DND-41 (cell line): ENCODE results near the gene SIN3B.

Source experiments
- ATAC-seq: fragments of 200-7000 bp; cut with Tn5 transposase; 3 replicates; pipeline ENCODE4 v1.9.1; 2021; ENCODE audit warnings: low read depth; ENCODE audit not compliant: insufficient read depth
- DNase-seq: peaks from one replicate; pipeline ENCODE4 v3.0.0-alpha.2; 2020
- H2AFZ ChIP-seq: 2 replicates; pipeline ENCODE4 v1.6.0; 2012; ENCODE audit warnings: low read depth, low read length
- H3K27ac ChIP-seq: 2 replicates; pipeline ENCODE4 v1.5.1; 2012; ENCODE audit warnings: low read length, inconsistent platforms
- H3K27me3 ChIP-seq: fragments of 200-600 bp; sonication (generic); 2 replicates; pipeline ENCODE4 v1.6.0; 2012; ENCODE audit warnings: low read length, mild to moderate bottlenecking, inconsistent platforms; ENCODE audit not compliant: insufficient read depth, poor library complexity
- H3K36me3 ChIP-seq: 2 replicates; pipeline ENCODE4 v1.5.1; 2012; ENCODE audit warnings: low read length, inconsistent platforms; ENCODE audit not compliant: insufficient read depth
- H3K4me1 ChIP-seq: 2 replicates; pipeline ENCODE4 v1.5.1; 2012; ENCODE audit warnings: mild to moderate bottlenecking, low read length; ENCODE audit not compliant: insufficient read depth
- H3K4me2 ChIP-seq: 2 replicates; pipeline ENCODE4 v1.6.0; 2012; ENCODE audit warnings: mild to moderate bottlenecking, moderate library complexity, low read length, inconsistent platforms; ENCODE audit not compliant: insufficient read depth
- H3K4me3 ChIP-seq, 2 experiments: fragments of 200-600 bp in 1 of 2; shearing (Covaris generic) in 1 of 2; 2 replicates each; pipeline ENCODE4 v1.5.1; 2012 to 2016; ENCODE audit warnings: inconsistent platforms in 2 of 2, low read length in 2 of 2, mild to moderate bottlenecking in 2 of 2, low read depth in 1 of 2, moderate library complexity in 1 of 2
- H3K79me2 ChIP-seq: 2 replicates; pipeline ENCODE4 v1.6.0; 2012; ENCODE audit warnings: low read length, inconsistent platforms; ENCODE audit not compliant: insufficient read depth
- H3K9ac ChIP-seq: 2 replicates; pipeline ENCODE4 v1.6.0; 2012; ENCODE audit warnings: low read depth, mild to moderate bottlenecking, inconsistent platforms, low read length, moderate library complexity
- H3K9me3 ChIP-seq: 2 replicates; pipeline ENCODE4 v1.5.1; 2012; ENCODE audit warnings: low read length, moderate library complexity, mild to moderate bottlenecking, inconsistent platforms; ENCODE audit not compliant: insufficient read depth, severe bottlenecking
- H4K20me1 ChIP-seq: 2 replicates; pipeline ENCODE4 v1.6.0; 2012; ENCODE audit warnings: low read length; ENCODE audit not compliant: insufficient read depth
- EZH2 ChIP-seq: IDR thresholded peaks from 3 replicates; pipeline ENCODE4 v1.6.1; 2012; ENCODE audit warnings: borderline replicate concordance, low read depth, mild to moderate bottlenecking, moderate library complexity, low read length, inconsistent platforms; ENCODE audit not compliant: severe bottlenecking
- TF ChIP-seq, protein P1 (sequence below): IDR thresholded peaks from 2 replicates; pipeline ENCODE4 v1.5.1; 2012; ENCODE audit warnings: borderline replicate concordance, low read length, moderate library complexity, mild to moderate bottlenecking; ENCODE audit not compliant: poor library complexity, severe bottlenecking; ENCODE audit errors: extremely low read depth

The SIN3B gene

GRCh38 chr19:16837035-16837362, 7.8 kb downstream of the SIN3B start:
- TF ChIP-seq, protein P1, sequence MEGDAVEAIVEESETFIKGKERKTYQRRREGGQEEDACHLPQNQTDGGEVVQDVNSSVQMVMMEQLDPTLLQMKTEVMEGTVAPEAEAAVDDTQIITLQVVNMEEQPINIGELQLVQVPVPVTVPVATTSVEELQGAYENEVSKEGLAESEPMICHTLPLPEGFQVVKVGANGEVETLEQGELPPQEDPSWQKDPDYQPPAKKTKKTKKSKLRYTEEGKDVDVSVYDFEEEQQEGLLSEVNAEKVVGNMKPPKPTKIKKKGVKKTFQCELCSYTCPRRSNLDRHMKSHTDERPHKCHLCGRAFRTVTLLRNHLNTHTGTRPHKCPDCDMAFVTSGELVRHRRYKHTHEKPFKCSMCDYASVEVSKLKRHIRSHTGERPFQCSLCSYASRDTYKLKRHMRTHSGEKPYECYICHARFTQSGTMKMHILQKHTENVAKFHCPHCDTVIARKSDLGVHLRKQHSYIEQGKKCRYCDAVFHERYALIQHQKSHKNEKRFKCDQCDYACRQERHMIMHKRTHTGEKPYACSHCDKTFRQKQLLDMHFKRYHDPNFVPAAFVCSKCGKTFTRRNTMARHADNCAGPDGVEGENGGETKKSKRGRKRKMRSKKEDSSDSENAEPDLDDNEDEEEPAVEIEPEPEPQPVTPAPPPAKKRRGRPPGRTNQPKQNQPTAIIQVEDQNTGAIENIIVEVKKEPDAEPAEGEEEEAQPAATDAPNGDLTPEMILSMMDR: no peak
- no peak for TF ChIP-seq EZH2
- no peak overlapping the region for H3K9ac ChIP-seq
- no peaks in the 10 kb centered on the region for H3K4me1 ChIP-seq
- ATAC-seq: no peak
- H3K27me3 ChIP-seq: no peaks in the 10 kb centered on the region
- peaks cover 20% of the 10 kb centered on the region; the same call in 1 of the 2 replicates for H3K79me2 ChIP-seq
- H3K36me3 ChIP-seq: peaks cover 85% of the 10 kb centered on the region
- H3K9me3 ChIP-seq: no peaks in the 10 kb centered on the region
- no peak for DNase-seq
- no peak overlapping the region for H3K4me3 ChIP-seq
- H3K27ac ChIP-seq: no peak overlapping the region
- H4K20me1 ChIP-seq: peaks cover 22% of the 10 kb centered on the region
- no peak overlapping the region for H3K4me2 ChIP-seq
- H2AFZ ChIP-seq: no peak overlapping the region

GRCh38 chr19:16841391-16841926, 12.3 kb downstream of the SIN3B start:
- peaks cover 15% of the 10 kb centered on the region for H4K20me1 ChIP-seq
- H3K36me3 ChIP-seq: peaks cover 89% of the 10 kb centered on the region
- H3K79me2 ChIP-seq: peaks cover 15% of the 10 kb centered on the region; the same call in 1 of the 2 replicates
- no peaks in the 10 kb centered on the region for H3K27me3 ChIP-seq
- ATAC-seq (no peak), DNase-seq (no peak)
- H3K9ac ChIP-seq: no peak overlapping the region
- no peak overlapping the region for H2AFZ ChIP-seq
- H3K4me2 ChIP-seq: no peak overlapping the region
- H3K4me1 ChIP-seq: no peaks in the 10 kb centered on the region
- H3K27ac ChIP-seq: no peak overlapping the region
- no peak overlapping the region for H3K4me3 ChIP-seq
- TF ChIP-seq EZH2: no peak
- TF ChIP-seq, protein P1: no peak
- H3K9me3 ChIP-seq: no peaks in the 10 kb centered on the region

DNA sequence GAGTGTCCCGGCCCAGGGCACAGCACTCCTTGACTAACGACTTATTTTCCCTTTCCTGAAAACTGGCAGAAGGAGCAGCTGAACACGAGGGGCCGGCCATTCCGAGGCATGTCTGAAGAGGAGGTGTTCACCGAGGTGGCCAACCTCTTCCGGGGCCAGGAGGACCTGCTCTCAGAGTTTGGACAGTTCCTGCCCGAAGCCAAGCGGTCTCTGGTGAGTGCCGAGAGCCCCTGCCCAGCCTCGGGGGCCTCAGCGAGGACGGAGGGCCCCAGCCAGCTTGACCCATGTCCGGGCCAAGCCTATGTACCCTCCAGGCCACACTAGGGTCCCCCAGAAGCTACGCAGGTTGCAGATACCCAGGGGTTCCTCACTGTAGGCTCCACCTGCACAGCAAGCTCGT, 17.7 kb downstream of the SIN3B start:
- Histone ChIP-seq H3K36me3 (peaks cover 94% of the 10 kb centered on the region), H3K27ac (no peak overlapping the region), H3K4me1 (no peaks in the 10 kb centered on the region), H3K4me2 (no peak overlapping the region), H4K20me1 (0 out of 2 replicates have a peak, but pooled peaks cover 2% of the 10 kb centered on the region), H3K27me3 (no peaks in the 10 kb centered on the region), H3K9ac (no peak overlapping the region), H2AFZ (no peak overlapping the region), H3K9me3 (no peaks in the 10 kb centered on the region), H3K4me3 (no peak overlapping the region), H3K79me2 (0 out of 2 replicates have a peak, but pooled peaks cover 2% of the 10 kb centered on the region)
- DNase-seq (no peak), ATAC-seq (no peak)
- TF ChIP-seq, protein P1: no peak
- TF ChIP-seq EZH2: no peak

DNA sequence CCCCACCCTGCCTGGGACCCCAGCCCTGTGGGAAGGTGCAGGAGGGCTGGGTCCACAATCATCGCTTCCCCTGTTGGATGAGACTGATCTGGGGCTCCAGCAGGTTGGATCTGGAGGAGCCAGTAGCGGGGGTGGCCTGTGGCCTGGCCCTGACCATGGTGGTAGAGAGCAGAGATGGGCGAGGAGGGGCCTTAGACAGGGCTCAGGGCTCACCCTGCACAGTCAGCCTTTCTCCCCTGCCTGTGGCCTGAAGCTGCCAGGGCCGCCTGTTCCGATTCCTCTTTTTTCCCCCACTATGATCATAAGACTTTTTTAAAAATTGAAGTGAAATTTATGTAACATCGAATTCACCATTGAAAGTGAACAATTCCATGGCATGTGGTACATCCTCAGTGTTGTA, 18.2 kb downstream of the SIN3B start:
- H4K20me1 ChIP-seq: 0 out of 2 replicates have a peak, but pooled peaks cover 2% of the 10 kb centered on the region
- no peak for TF ChIP-seq EZH2
- TF ChIP-seq, protein P1: no peak
- H2AFZ ChIP-seq: no peak overlapping the region
- peaks cover 94% of the 10 kb centered on the region for H3K36me3 ChIP-seq
- H3K4me2 ChIP-seq: no peak overlapping the region
- H3K4me3 ChIP-seq: no peak overlapping the region
- H3K27ac ChIP-seq: no peak overlapping the region
- no peak for DNase-seq
- no peak for ATAC-seq
- H3K9ac ChIP-seq: no peak overlapping the region
- H3K79me2 ChIP-seq: 0 out of 2 replicates have a peak, but pooled peaks cover 2% of the 10 kb centered on the region
- no peaks in the 10 kb centered on the region for H3K27me3 ChIP-seq
- no peaks in the 10 kb centered on the region for H3K4me1 ChIP-seq
- H3K9me3 ChIP-seq: no peaks in the 10 kb centered on the region
